HG02798 (cell line): ENCODE measurements around the gene NDUFA5.
"Not testable (repeated sequence)": the region's sequence is repeated elsewhere in the genome, so short reads cannot be mapped to it uniquely, and the experiment has no call there.

ENCODE experiments used
- ATAC-seq: cut with Tn5 transposase; IDR thresholded peaks from one replicate; pipeline ENCODE4 v1.9.1; 2021; ENCODE audit warnings: mild to moderate bottlenecking; ENCODE audit not compliant: unreplicated experiment, poor library complexity

Gene NDUFA5

GRCh38 chr7:123526533-123526932 is 31.1 kb downstream of the NDUFA5 start:
- ATAC-seq, result not testable (repeated sequence)

- ATAC-seq, result no peak
Observed at GRCh38 chr7:123522066-123522465, 35.6 kb downstream of the NDUFA5 start.

GRCh38 chr7:123505221-123505620 is 52.4 kb downstream of the NDUFA5 start:
- ATAC-seq, result no peak

GRCh38 chr7:123502201-123502600 is 55.4 kb downstream of the NDUFA5 start:
- ATAC-seq, result no peak

- ATAC-seq, result no peak
Observed at GRCh38 chr7:123500878-123501489, 56.6 kb downstream of the NDUFA5 start.

- no peak for ATAC-seq
Observed at GRCh38 chr7:123499211-123499970, 58.2 kb downstream of the NDUFA5 start.

- ATAC-seq, result no peak
Observed at GRCh38 chr7:123498601-123499000, 59.0 kb downstream of the NDUFA5 start.

GRCh38 chr7:123498031-123498430 is 59.6 kb downstream of the NDUFA5 start:
- no peak for ATAC-seq

- peak; percentile 69 for ATAC-seq
Observed at GRCh38 chr7:123494193-123494796, 63.3 kb downstream of the NDUFA5 start.

- ATAC-seq, result peak; percentile 78
Observed at GRCh38 chr7:123492485-123492884, 65.1 kb downstream of the NDUFA5 start.
